Measurements from ENCODE around the gene GATC.
"Not testable (repeated sequence)": the region's sequence is repeated elsewhere in the genome, so short reads cannot be mapped to it uniquely, and the experiment has no call there.

Gene GATC

GRCh38 chr12:120472521-120472920 is 26.3 kb downstream of the GATC start:
- no peak for DNase-seq

- no peak for DNase-seq
Measured at GRCh38 chr12:120473807-120474615, 27.8 kb downstream of the GATC start.

- peak; percentile 23 for DNase-seq
Measured at GRCh38 chr12:120474616-120474960, 28.3 kb downstream of the GATC start.

- DNase-seq, result no peak
Measured at GRCh38 chr12:120475643-120476042, 29.4 kb downstream of the GATC start.

- no peak for DNase-seq
Measured at GRCh38 chr12:120479458-120479857, 33.2 kb downstream of the GATC start.

- no peak for DNase-seq
Measured at GRCh38 chr12:120480211-120480610, 34.0 kb downstream of the GATC start.

- DNase-seq, result no peak
Measured at GRCh38 chr12:120481022-120481767, 35.0 kb downstream of the GATC start.

GRCh38 chr12:120483621-120484020 is 37.4 kb downstream of the GATC start:
- no peak for DNase-seq

GRCh38 chr12:120485961-120486881 is 40.0 kb downstream of the GATC start:
- no peak for DNase-seq

- not testable (repeated sequence) for DNase-seq
Measured at GRCh38 chr12:120487552-120487951, 41.3 kb downstream of the GATC start.

- DNase-seq, result no peak
Measured at GRCh38 chr12:120488057-120488640, 41.9 kb downstream of the GATC start.

GRCh38 chr12:120489018-120489417 is 42.8 kb downstream of the GATC start:
- no peak for DNase-seq

- DNase-seq, result no peak
Measured at GRCh38 chr12:120490325-120490724, 44.1 kb downstream of the GATC start.

- DNase-seq, result no peak
Measured at GRCh38 chr12:120490833-120491512, 44.7 kb downstream of the GATC start.

GRCh38 chr12:120495186-120495730 is 49.0 kb downstream of the GATC start:
- no peak for DNase-seq

GRCh38 chr12:120495731-120496412 is 49.6 kb downstream of the GATC start, which contains the start of gene DYNLL1:
Gene DYNLL1, plus strand, starts transcription at chr12:120496113. Its CDS starts 309 bp downstream, at chr12:120496422.
- peak; percentile 96 for DNase-seq

- DNase-seq, result peak; percentile 51
Measured at GRCh38 chr12:120496413-120497340, 50.4 kb downstream of the GATC start.

GRCh38 chr12:120497524-120498150 is 51.4 kb downstream of the GATC start:
- DNase-seq, result no peak

GRCh38 chr12:120498870-120499515 is 52.7 kb downstream of the GATC start:
- DNase-seq, result no peak

All from CD4-positive, alpha-beta T cell treated with Interleukin-15 for 1 hour (primary cell).